DMS 273 treated with DMSO at 0.1 percent for 48 hours (cell line): ENCODE measurements around the gene FOLR1.

Source experiments
- DNase-seq: peaks from one replicate; lab custom pipeline; 2025; lab: John Stamatoyannopoulos, UW

The FOLR1 gene

DNA sequence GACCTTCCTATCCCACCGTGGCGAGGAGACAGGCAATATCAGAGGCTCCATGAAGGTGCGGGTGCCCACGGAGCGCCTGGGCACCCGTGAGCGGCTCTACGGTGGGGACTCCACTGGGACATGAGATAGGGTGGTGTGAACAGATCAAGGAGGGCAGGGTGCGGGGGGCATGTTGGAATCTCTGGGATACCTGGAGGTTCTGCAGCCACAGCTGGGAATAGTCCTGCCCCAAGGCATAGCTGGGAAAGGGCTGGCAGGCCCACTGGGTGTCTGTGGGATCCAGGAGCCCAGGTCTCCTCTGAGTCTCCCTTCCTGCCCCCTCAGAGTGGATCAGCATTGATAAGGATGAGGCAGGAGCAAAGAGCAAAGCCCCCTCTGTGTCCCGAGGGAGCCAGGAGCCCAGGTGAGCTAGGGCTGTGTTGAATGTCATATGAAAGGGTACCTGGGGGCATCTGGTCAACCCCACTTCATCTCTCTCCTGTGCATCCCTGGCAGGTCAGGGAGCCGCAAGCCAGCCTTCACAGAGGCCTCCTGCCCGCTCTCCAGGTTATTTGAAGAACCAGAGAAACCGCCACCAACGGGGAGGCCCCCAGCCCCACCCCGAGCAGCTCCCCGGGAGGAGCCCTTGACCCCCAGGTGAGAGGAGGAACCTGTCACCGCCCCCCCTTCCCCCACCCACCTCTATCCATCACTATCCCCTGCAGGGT lies 43.6 kb downstream of the FOLR1 start:
- no peak for DNase-seq

DNA sequence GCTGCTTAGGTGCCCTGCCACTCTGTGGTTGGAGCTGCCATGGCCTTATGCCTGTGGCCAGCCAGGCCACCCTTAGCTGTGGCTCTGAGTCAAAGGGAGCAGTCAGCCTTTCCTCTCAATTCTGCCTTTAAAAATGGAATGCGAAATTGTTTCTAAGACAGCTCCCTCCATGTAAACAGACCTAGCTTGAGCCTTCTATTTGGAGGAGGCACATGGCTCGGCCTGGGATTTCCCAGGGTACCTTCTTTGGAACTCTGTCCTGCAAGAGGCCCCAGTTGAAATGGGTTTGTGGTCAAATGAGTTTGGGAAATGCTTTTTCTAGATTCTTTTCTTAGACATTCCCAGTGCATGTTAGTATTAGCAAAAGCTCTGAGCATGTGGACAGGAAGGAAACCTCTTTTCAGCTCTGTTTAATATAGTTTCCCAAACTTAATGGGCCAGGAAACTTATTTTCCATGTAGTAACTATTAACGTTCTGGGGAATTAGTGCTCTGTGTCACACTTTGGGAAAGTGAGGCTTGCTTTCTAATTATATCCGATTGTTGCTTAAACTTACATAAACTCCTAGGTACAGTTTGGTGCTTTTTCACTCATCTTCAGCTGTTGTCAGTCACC lies 44.2 kb downstream of the FOLR1 start:
- no peak for DNase-seq

DNA sequence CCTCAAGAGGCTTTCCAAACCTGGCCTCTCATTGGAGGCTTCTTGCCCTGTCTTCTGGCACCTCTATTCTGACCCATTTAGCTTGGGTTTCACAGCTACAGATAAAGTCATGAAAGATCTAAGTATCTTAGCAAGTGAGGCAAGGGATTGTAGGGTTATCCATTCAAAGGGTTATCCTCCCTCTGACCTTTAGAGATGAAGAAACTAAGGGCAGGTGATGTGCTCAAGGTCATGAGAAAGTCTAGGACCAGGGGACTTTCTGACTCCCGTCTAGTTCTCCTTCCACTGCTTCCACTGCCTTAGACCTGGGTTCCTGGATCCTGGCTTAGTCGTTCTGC lies 44.8 kb downstream of the FOLR1 start:
- no peak for DNase-seq

DNA sequence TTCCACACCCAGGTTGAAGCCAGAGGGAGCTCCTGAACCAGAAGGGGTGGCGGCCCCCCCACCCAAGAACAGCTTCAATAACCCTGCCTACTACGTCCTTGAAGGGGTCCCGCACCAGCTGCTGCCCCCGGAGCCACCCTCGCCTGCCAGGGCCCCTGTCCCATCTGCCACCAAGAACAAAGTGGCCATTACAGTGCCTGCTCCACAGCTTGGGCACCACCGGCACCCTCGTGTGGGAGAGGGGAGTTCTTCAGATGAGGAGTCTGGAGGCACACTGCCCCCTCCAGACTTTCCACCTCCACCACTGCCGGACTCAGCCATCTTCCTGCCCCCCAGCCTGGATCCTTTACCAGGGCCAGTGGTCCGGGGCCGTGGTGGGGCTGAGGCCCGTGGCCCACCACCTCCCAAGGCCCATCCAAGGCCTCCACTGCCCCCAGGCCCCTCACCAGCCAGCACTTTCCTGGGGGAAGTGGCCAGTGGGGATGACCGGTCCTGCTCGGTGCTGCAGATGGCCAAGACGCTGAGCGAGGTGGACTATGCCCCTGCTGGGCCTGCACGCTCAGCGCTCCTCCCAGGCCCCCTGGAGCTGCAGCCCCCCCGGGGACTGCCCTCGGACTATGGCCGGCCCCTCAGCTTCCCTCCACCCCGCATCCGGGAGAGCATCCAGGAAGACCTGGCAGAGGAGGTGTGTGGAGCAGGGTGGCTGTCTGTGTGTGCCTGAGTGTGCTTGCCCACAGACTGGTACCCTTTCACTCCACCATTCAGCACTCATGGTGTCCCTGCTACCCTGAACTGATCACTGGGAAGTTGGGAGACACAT lies 45.4 kb downstream of the FOLR1 start:
- DNase-seq: no peak

DNA sequence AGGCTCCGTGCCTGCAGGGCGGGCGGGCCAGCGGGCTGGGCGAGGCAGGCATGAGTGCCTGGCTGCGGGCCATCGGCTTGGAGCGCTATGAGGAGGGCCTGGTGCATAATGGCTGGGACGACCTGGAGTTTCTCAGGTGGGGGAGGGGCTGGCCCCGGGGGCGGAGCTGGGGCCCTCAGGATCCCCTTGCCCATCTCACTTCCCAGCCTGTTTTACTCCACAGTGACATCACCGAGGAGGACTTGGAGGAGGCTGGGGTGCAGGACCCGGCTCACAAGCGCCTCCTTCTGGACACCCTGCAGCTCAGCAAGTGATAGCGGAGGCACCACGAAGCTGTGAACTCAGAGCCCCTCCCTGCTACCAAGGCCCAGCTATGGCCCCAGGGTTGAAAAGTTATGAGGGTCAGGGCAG lies 46.1 kb downstream of the FOLR1 start:
- no peak for DNase-seq

DNA sequence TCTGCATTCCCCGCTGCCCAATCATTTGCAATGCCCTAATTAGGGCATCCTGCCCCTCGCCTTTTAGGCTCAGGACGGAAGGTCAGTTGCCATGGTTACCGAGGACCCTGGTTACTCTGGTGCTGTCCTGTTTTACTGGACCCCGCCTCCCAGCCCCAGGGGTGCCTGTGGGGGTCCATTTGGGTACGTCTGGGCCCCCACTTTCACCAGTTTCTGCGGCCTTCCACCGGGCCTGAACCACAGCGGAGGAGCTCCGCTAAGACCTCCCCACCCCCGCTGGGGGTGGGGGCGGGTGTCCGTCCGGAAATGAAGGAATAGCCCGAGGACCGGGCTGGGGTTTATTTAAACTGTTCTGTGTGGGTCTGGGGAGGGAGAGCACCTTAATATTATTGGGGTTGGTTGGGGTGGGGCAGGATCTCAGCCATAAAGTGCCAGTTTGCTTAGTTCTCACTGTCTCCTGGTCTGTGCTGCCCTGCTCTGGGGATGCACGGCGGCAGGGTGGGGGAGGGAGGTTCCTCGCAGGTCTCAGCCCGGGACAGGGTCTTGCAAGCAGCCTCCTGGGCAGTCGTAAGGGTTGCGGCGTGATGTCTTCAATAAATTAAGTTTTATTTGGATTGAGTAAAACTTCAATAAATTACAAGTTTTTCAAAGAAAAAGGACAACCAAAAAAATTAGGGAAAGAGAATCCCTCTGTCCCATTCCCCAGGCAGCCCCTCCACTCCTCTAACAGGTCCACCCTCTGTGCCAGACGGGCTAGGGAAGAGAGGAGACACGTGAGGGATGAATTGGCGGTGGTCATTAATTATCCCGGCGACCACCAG lies 46.8 kb downstream of the FOLR1 start:
- no peak for DNase-seq

DNA sequence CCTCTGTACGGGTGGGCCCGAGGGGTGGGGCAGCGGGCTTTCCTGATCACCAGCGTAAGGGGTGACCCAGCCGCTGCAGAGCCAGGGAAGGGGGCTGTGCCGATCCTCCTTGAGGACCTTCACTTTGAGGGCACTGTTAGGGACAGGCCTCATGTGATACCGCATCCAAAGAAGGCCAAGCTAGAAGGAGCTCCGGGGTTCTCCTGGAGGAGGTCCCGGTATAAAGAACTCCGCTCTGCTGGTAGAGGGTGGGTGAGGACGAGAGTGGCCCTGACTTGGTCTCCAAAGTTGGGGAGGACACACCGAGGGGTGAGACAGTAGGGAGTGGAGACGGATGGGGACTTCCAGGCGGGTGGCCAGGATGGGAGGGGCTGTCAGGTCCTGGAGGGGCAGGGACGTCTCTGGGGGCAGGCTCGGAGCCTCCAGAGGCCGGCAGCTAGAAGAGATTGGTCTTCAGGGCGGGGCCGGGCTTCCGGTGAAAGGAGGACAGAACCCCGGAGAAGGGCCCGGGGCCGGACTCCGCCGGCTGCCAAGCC lies 47.4 kb downstream of the FOLR1 start:
- DNase-seq: no peak

DNA sequence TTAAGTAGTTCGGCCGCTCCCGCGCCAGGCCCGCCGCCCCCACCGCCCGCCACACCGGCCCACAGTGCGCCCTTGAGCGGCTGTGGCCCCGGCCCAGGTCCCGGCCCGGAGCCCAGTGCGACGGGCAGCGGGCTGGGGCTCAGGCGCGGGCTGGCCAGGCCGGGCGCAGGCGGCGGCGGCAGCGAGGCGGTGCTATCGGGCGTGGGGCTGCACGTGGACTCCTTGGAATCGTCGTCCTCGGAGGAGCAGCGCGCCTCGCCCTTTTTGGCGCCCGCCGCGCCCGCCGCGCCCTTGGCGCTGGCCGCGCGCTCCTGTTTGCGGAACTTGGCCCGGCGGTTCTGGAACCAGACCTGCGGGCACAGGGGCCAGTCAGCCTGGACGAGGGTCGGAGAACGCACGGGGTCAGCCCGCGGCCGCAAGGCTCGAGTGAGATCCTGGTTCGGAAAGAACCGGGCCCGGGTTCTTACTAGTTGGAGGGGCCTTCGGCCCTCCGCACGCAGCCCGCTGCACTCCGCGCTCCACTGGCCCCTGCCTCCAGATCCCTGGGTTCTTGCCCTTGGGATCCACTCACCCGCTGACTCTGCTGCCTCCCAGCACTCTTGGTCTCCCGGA lies 48.0 kb downstream of the FOLR1 start:
- no peak for DNase-seq

DNA sequence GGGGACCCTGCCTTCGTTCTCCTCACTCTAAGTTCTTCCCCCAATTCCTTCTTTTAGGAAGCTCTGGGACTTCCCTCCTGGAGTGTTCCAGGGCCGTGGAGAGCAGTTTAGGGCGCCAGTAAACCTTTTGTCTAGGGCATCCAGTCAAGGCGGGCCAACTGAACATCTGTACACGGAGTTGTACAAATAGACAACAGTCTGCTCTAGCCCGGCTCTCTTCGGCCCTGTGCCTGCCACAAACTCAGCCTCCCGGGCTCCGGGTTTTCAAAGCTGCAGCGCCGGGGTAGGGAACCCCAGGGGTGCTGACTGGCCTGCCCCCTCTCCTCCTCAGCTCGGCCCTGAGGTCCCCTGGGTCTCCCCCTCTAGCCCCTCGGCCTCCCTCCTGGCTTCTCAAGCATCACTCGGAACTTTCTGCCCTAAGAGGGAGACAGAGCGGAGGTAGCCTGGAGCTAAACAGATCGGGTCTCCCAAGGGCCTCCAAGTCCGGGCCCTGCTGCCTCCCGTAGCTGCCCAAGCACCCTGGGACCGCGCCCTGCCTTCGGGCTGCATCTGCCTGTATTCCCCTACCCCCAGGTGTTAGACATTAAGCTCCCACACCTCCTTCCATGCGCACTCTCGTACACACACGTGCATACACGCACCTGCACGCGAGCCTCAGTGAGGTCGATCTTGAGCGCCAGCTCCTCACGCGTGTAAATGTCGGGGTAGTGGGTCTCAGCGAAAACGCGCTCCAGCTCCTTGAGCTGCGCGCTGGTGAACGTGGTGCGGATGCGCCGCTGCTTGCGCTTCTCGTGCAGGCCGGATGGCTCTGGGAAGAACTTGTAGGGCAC lies 48.7 kb downstream of the FOLR1 start:
- DNase-seq: no peak

DNA sequence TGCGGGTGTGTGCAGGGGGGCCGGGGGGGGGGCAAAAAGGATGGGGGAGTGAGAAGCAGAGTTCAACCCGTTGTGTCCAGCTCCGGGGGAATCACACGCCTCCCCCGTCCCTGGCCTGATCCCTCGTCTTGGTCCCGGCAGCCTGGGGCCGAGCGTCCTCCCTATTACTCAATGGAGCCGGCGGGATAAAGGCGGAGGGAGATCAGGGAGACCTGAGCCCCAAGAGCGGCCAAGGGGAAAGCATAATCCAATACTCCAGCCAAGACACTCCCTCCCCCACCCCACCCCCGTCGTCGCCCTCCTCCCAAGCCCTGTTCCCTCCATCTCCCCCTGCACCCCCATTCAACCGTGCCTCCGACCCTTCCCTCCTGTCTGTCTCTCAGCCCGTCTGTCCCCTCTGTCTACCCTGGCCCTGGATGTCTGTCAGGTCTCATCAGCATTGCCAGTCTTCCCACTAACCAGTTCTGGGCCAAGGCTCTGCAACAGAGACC lies 49.4 kb downstream of the FOLR1 start:
- DNase-seq: no peak

DNA sequence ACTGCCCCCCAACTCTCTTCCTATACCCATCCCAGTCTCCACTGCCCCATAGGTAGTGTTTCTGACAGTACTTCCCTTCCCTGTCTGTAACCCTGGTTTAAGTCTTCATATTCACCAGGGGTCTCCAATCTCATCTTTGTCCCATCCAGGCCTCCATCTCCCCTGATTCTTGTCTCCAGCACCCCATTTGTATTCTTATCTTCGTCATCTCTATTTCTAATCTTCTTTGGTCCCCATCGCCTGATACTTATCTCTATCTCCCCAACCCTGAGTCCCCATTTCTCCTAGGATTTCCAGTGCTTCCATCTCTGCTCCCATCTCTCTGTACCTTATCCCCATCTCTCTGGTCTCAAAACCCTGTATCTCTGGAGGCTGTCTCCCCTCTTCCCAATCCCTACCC lies 50.2 kb downstream of the FOLR1 start:
- no peak for DNase-seq

DNA sequence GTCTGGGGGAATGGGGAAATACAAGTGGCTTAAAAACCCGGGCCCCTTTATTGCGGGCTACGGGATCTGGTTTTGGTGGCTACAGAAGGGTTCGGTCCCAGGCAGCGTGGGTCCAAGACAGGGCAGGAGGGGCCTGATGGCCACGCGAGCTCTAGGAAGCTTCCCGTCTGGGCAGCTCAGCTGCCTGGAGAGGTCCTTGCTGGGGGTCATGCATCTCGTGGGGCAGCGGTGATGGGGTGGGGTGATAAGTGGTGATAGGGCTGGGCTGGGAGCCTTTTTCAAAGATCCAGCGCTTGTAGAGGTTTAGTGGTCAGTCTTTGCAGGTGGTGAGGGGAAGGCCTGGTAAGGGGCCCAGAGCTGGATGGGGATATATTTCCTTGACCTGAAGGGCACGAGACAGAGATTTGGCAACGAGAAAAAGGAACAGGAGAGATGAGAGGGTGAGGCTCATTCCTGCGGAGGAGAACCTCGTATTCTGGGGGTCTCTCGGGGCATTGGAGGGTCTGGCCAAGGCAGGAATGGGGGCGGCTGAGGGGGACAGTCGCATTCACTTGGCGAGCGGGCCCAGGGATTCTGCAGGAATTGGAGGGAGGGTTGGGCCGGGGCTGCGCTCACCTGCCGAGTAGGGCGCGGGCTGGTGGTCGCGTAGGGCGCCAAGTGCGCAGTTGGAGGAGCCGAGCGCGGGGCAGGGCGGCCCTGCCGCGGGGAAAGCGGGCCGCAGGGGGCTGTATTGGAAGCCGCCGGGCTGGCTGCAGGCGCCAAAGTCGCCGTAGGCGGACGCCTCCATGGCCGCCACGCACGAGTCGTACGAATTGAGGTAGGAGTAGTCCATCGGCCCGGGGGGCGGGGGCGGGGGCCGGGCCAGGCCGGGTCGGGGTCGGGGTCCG lies 51.5 kb downstream of the FOLR1 start:
- no peak for DNase-seq

DNA sequence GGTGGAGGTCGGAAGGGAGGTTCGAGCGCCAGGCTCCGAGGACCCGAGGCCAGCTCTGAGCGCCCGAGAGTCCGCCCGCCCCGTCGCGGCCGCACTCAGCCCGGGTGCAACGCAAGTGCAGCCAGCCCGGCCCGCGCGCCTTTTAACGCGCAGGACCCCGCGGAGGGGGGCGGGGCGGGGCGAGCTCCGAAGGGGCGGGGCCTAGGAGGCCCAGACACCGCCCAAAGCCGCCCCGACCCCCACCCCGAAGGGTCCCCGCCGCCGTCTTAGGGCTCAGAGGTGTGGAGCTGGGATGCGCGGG lies 52.1 kb downstream of the FOLR1 start, which contains the start of gene PHOX2A:
Gene PHOX2A (minus strand): TSS at position 117 of the 301 bp plus-strand sequence. CDS start 172 bp downstream, outside the sequence.
- no peak for DNase-seq

DNA sequence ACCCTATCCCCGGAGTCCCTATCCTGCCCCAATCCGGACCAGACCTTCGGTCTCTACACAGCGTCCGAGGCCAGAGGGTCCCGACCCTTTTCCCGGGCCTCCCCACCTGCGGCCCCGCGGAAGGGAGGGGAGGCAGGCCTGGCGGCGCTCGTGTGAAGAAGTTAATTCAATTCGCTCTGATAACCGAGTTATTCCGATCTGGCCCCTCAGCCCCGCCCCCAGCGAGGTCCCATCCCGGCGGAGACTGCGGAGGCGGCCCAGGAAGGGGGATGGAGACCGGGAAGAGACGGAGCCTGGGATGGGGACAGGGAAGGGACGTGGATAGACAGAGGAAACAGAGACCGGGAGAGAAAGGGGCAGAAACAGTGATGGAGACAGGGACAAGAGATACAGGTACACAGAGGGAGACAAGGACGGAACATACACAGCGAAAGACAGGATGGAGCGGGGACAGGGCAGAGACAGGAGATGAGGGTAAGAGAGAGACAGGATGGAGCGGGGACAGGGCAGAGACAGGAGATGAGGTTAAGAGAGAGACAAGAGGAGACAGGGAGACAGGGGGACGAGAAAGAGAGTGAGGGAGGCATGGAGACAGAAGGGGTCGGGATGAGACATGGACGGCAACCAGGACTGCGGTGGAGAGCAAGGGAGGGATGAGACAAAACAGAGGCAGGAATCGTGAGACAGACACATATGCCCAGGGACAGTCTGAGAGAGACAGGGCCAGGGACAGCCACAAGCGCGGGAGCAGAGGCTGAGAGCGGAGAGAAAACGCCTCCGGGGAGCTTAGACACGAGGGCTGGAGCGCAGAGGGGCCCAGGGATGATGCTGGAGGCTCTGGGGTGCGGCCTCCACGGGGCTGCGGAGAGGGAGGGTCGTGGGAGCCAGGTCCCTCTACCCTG lies 52.7 kb downstream of the FOLR1 start:
- DNase-seq: no peak

DNA sequence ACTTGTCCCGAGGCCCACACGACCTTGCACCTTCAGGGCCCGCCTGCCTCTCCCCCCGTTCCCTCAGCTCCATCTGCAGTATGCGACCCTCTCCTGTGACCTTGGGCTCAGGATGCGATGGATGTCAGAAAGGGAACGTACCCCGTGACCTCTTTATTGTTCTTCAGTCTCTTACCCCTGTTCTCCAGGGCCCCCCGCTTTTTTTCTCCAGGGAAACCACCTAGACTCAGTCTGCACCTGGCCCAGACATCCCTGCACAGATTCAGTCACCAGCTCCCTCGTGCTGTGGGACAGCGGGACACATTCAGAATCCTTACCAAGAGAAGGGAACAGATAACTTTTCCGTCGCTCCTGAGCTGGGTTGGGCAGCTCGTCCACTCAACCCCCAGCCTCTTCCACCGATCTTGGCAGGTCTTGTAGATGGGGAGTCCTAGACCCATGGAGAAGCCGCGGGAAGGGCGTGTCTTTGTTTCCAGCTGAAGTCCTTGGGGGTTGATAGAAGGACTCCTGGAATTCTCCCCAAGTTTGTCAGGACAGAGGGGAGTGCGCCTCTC lies 53.4 kb downstream of the FOLR1 start:
- DNase-seq: no peak
